Uterus (tissue), 2 donors: ENCODE data around the gene CELF2.

Source experiments
- CTCF ChIP-seq, 4 experiments: fragments of 200-600 bp in 2 of 4; fragments of 450-650 bp in 2 of 4; sonication (generic) in 2 of 4; IDR thresholded peaks; one replicate each; pipeline ENCODE4 v1.5.1; 2016 to 2019; ENCODE audit warnings: antibody characterized with exemption in 4 of 4, mild to moderate bottlenecking in 2 of 4, moderate library complexity in 1 of 4
- POLR2A ChIP-seq, 2 donors: fragments of 450-650 bp; IDR thresholded peaks; one replicate each; pipeline ENCODE4 v1.6.1; 2016; ENCODE audit warnings: antibody characterized with exemption in 2 of 2, mild to moderate bottlenecking in 1 of 2, moderate library complexity in 1 of 2

DNA sequence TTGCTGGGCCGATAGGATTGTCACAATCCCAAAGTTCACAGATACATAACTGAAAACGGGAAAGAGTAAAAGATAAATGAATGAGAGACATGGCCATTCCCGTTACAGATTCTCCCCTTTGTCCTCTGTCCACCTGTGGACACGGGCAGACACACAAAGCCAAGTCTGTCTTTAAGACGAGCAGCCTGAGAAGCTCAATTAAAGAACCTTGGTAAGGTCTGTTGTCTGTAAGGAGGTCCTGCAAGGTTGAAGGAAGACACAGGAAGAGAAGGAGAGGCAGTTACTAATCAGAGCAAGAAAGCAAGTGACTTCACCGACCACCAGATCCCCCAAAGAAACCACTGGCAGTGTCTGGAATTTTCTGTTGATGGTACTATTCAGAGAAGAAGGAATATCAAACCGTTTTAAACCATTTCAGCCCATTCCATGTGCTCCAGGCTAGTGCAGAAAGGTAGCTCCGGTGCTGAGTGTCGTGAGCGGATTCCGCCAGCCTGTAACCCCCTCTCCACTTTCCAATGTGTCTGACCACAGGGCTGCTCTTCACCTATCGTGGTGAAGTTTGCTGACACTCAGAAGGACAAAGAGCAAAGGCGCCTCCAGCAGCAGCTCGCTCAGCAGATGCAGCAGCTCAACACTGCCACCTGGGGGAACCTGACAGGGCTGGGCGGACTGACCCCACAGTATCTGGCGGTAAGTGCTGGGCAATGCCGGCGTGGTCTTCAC, 252.6 kb downstream of the CELF2 start:
- TF ChIP-seq CTCF (IDR thresholded peaks at IDR 0.05) (peak; percentile 66 to 74 (median 70)), POLR2A (IDR thresholded peaks at IDR 0.05) (no peak)
